Body of pancreas (tissue), 4 donors: ENCODE measurements around the gene LIPC. TPM values are rescaled to one million over a fixed set of nuclear protein-coding genes. Genes with fewer than 3 reads are reported as not detected.

Source experiments
- ATAC-seq: fragments of 150-250 bp; one replicate; pipeline ENCODE4 v1.9.1; 2016
- DNase-seq, 4 donors: peaks; one replicate each; pipeline ENCODE4 v3.0.0-alpha.2; 2019
- H3K27ac ChIP-seq, 4 donors: fragments of 200-600 bp; sonication (generic); 1 replicate in 3 of 4; 2 replicates in 1 of 4; pipeline versions ENCODE4 v1.5.1 to v1.6.1; 2016 to 2019; ENCODE audit warnings: mild to moderate bottlenecking in 1 of 4, mixed read lengths in 1 of 4, moderate library complexity in 1 of 4
- H3K27me3 ChIP-seq, 2 donors: fragments of 200-600 bp; sonication (generic); one replicate each; pipeline ENCODE4 v1.6.0; 2016; ENCODE audit warnings: mild to moderate bottlenecking in 1 of 2
- H3K36me3 ChIP-seq, 2 donors: fragments of 200-600 bp; sonication (generic); replicated peaks in 1 of 2; 2 replicates each; pipeline ENCODE4 v1.5.1; 2016; ENCODE audit warnings: low read depth in 2 of 2; ENCODE audit not compliant: insufficient read depth in 1 of 2
- H3K4me1 ChIP-seq: fragments of 200-600 bp; sonication (generic); one replicate; pipeline ENCODE4 v1.6.0; 2016
- H3K4me3 ChIP-seq, 2 donors: fragments of 200-600 bp; sonication (generic); 1 replicate in 1 of 2; 2 replicates in 1 of 2; pipeline ENCODE4 v1.5.1; 2016 to 2019
- H3K9me3 ChIP-seq, 3 donors: fragments of 200-600 bp; sonication (generic); 1 replicate in 2 of 3; 2 replicates in 1 of 3; pipeline ENCODE4 v1.5.1; 2016
- CTCF ChIP-seq, 7 experiments: fragments of 450-650 bp in 4 of 7; fragments of 200-600 bp in 3 of 7; sonication (generic) in 3 of 7; IDR thresholded peaks; one replicate each; pipeline ENCODE4 v1.5.1; 2016 to 2019; ENCODE audit warnings: antibody characterized with exemption in 7 of 7
- POLR2A ChIP-seq, 3 donors: fragments of 450-650 bp; IDR thresholded peaks; one replicate each; pipeline ENCODE4 v1.6.1; 2016; ENCODE audit warnings: antibody characterized with exemption in 3 of 3, mild to moderate bottlenecking in 2 of 3
- WGBS, 2 donors: methylation state at CpG; one replicate each; pipeline ENCODE4 v1.1.5; 2017; 5-methylcytosine and 5-hydroxymethylcytosine counted together
- intact Hi-C: fragments of 100-400 bp; cut with DNase I; formaldehyde crosslinking; loops from one replicate; pipeline ENCODE4 v1.15.1; 2023
- total RNA-seq, 2 donors: library from RNA; depleted of rRNA; stranded (reverse); fragments of >200 nt; gene quantifications; one replicate each; pipeline ENCODE4 v1.1.0, GENCODE V29; 2016

Gene LIPC
- total RNA-seq, 2 donors from 2014 or later: 1.6 to 2.3 TPM

- no peak for ATAC-seq
- intact Hi-C loops: no loop called here
- Histone ChIP-seq H3K4me1 (peaks cover 49% of the 10 kb centered on the region), H3K27ac (peak overlapping the region; percentile 7 to 86 (median 82)), H3K4me3 (no peak overlapping the region), H3K27me3 (no peaks in the 10 kb centered on the region), H3K9me3 (no peaks in the 10 kb centered on the region), H3K36me3 (no peaks in the 10 kb centered on the region)
- 93 to 96% methylated on average over 4 to 9 of the region's 9 CpGs for WGBS, 2 donors
- no peak for TF ChIP-seq CTCF (IDR thresholded peaks at IDR 0.05)
- TF ChIP-seq POLR2A (IDR thresholded peaks at IDR 0.05): no peak
- no peak for DNase-seq
Observed at GRCh38 chr15:58438111-58438510, 6.3 kb downstream of the LIPC start.

- peak overlapping the region; percentile 7 to 86 (median 82) for H3K27ac ChIP-seq
- no peaks in the 10 kb centered on the region for H3K27me3 ChIP-seq
- WGBS, 2 donors: 71% methylated on average over 7 of the region's 7 CpGs
- no peaks in the 10 kb centered on the region for H3K36me3 ChIP-seq
- intact Hi-C loops: no loop called here
- H3K4me1 ChIP-seq: peaks cover 41% of the 10 kb centered on the region
- DNase-seq (peak; percentile 46 to 63 (median 54)), ATAC-seq (no peak)
- no peak overlapping the region for H3K4me3 ChIP-seq
- TF ChIP-seq POLR2A (IDR thresholded peaks at IDR 0.05) (no peak), CTCF (IDR thresholded peaks at IDR 0.05) (peak in 4 of 7 experiments; percentile 21 to 32 (median 28))
- no peaks in the 10 kb centered on the region for H3K9me3 ChIP-seq
Observed at GRCh38 chr15:58438956-58439355, 7.2 kb downstream of the LIPC start.

GRCh38 chr15:58440158-58440910, 8.5 kb downstream of the LIPC start:
- peaks cover 34% of the 10 kb centered on the region for H3K4me1 ChIP-seq
- DNase-seq: peak; percentile 46 to 86 (median 64)
- ATAC-seq: peak; percentile 92
- H3K27me3 ChIP-seq: no peaks in the 10 kb centered on the region
- WGBS, 2 donors: 35 to 45% methylated on average over 7 of the region's 7 CpGs
- no peaks in the 10 kb centered on the region for H3K36me3 ChIP-seq
- H3K27ac ChIP-seq: peak overlapping the region; percentile 69 to 86 (median 82)
- no peaks in the 10 kb centered on the region for H3K9me3 ChIP-seq
- intact Hi-C loops: no loop called here
- TF ChIP-seq CTCF (IDR thresholded peaks at IDR 0.05) (no peak), POLR2A (IDR thresholded peaks at IDR 0.05) (peak in 1 of 3 donors; percentile 30)
- H3K4me3 ChIP-seq: no peak overlapping the region

GRCh38 chr15:58440922-58441321, 9.1 kb downstream of the LIPC start:
- intact Hi-C loops: no loop called here
- Histone ChIP-seq H3K36me3 (no peaks in the 10 kb centered on the region), H3K27ac (peak overlapping the region; percentile 66 to 86 (median 82)), H3K4me3 (no peak overlapping the region), H3K9me3 (no peaks in the 10 kb centered on the region), H3K27me3 (no peaks in the 10 kb centered on the region), H3K4me1 (peaks cover 34% of the 10 kb centered on the region)
- no peak for TF ChIP-seq CTCF (IDR thresholded peaks at IDR 0.05)
- no peak for TF ChIP-seq POLR2A (IDR thresholded peaks at IDR 0.05)
- WGBS, 2 donors: 23 to 38% methylated on average over 1 of the region's 1 CpG
- ATAC-seq (peak; percentile 41), DNase-seq (peak; percentile 40 to 49 (median 42))
